Measurements from ENCODE around the gene EIPR1. TPM values are rescaled to one million over a fixed set of nuclear protein-coding genes. Genes with fewer than 3 reads are reported as not detected.

The EIPR1 gene
- total RNA-seq, 2 donors from 2014 or later = 13.5 TPM

DNA sequence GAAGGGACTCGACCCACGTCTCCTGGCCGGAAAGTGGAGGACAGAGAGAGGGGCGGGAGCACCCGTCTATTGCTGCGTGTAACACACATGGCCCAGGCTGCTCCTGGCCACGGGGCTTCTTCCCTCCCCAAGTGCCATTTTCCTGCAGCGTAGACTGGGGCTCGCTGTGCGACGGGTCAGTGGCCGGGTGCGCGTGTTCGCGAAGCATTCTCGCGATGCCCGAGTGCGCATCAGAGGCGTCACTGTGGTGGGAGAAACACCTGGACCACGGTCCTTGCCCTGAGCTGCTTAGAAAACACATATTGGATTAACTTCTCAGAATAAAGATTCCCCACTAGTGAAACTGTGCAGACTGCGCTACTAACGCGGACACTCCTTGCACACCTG lies 200.8 kb downstream of the EIPR1 start:
- Histone ChIP-seq H3K27me3 (no peaks in the 10 kb centered on the region), H3K4me3 (no peak overlapping the region), H3K9me3 (no peaks in the 10 kb centered on the region), H3K27ac (no peak overlapping the region), H3K4me1 (no peaks in the 10 kb centered on the region), H3K36me3 (replicated peaks in 1 of 2; ENCODE audit: insufficient read depth in 1 of 2, low read depth in 2 of 2) (no peaks in the 10 kb centered on the region)
- TF ChIP-seq POLR2A (IDR thresholded peaks at IDR 0.05) (no peak), CTCF (IDR thresholded peaks at IDR 0.05) (no peak)
- WGBS, 2 donors = 96 to 98% methylated on average over 18 to 25 of the region's 25 CpGs
- ATAC-seq = no peak
- DNase-seq = no peak
- intact Hi-C loops (cut with DNase I) = no loop called here

GRCh38 chr2:3176071-3176868 lies 201.3 kb downstream of the EIPR1 start:
- intact Hi-C loops (cut with DNase I) = no loop called here
- ATAC-seq (no peak), DNase-seq (no peak)
- Histone ChIP-seq H3K27ac (no peak overlapping the region), H3K4me3 (no peak overlapping the region), H3K36me3 (replicated peaks in 1 of 2; ENCODE audit: insufficient read depth in 1 of 2, low read depth in 2 of 2) (no peaks in the 10 kb centered on the region), H3K27me3 (no peaks in the 10 kb centered on the region), H3K9me3 (no peaks in the 10 kb centered on the region), H3K4me1 (no peaks in the 10 kb centered on the region)
- no peak for TF ChIP-seq POLR2A (IDR thresholded peaks at IDR 0.05)
- TF ChIP-seq CTCF (IDR thresholded peaks at IDR 0.05) = no peak
- WGBS, 2 donors = 88 to 91% methylated on average over 22 to 23 of the region's 23 CpGs

DNA sequence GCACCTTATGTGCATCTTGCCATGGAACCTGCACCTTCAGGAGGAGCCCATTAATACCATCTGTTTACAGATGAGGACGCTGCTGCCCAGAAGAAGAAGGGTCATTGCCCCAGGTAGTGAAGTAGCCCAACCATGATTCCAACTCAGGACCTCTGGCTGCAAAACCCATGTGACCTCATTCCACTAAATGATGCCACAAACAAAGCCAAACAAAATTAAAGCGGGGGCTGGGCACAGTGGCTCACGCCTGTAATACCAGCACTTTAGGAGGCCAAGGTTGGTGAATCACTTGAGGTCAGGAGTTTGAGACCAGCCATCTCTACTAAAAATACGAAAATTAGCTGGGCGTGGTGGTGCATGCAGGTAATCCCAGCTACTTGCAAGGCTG lies 202.1 kb downstream of the EIPR1 start:
- TF ChIP-seq POLR2A (IDR thresholded peaks at IDR 0.05) = no peak
- no peak for TF ChIP-seq CTCF (IDR thresholded peaks at IDR 0.05)
- H3K36me3 ChIP-seq (replicated peaks in 1 of 2; ENCODE audit: insufficient read depth in 1 of 2, low read depth in 2 of 2) = no peaks in the 10 kb centered on the region
- H3K27me3 ChIP-seq = no peaks in the 10 kb centered on the region
- no peaks in the 10 kb centered on the region for H3K9me3 ChIP-seq
- no peak overlapping the region for H3K4me3 ChIP-seq
- ATAC-seq (no peak), DNase-seq (no peak)
- 94 to 99% methylated on average over 5 of the region's 5 CpGs for WGBS, 2 donors
- no peaks in the 10 kb centered on the region for H3K4me1 ChIP-seq
- H3K27ac ChIP-seq = no peak overlapping the region
- intact Hi-C loops (cut with DNase I) = no loop called here

- H3K36me3 ChIP-seq (replicated peaks in 1 of 2; ENCODE audit: insufficient read depth in 1 of 2, low read depth in 2 of 2) = no peaks in the 10 kb centered on the region
- ATAC-seq (no peak), DNase-seq (no peak)
- WGBS, 2 donors = 89 to 97% methylated on average over 10 to 26 of the region's 26 CpGs
- H3K9me3 ChIP-seq = no peaks in the 10 kb centered on the region
- no peak overlapping the region for H3K27ac ChIP-seq
- no peaks in the 10 kb centered on the region for H3K27me3 ChIP-seq
- no peak overlapping the region for H3K4me3 ChIP-seq
- TF ChIP-seq CTCF (IDR thresholded peaks at IDR 0.05) = no peak
- no peak for TF ChIP-seq POLR2A (IDR thresholded peaks at IDR 0.05)
- intact Hi-C loops (cut with DNase I) = no loop called here
- H3K4me1 ChIP-seq = no peaks in the 10 kb centered on the region
Observed at GRCh38 chr2:3174626-3175567, 202.7 kb downstream of the EIPR1 start.
